ENCODE data around the gene FOXR1.

The FOXR1 gene

GRCh38 chr11:119027561-119028345, 56.2 kb downstream of the FOXR1 start:
- DNase-seq = no peak

- no peak for DNase-seq
These were observed 56.9 kb downstream of the FOXR1 start for GRCh38 chr11:119028346-119029068.

- DNase-seq = no peak
These were observed 57.4 kb downstream of the FOXR1 start for GRCh38 chr11:119029069-119029339.

GRCh38 chr11:119029340-119030028, 57.9 kb downstream of the FOXR1 start:
- DNase-seq = no peak

- no peak for DNase-seq
These were observed 58.4 kb downstream of the FOXR1 start for GRCh38 chr11:119030029-119030328.

GRCh38 chr11:119030329-119031047, 58.9 kb downstream of the FOXR1 start, which contains the start of gene SLC37A4:
SLC37A4 (minus strand) TSS chr11:119030877.
- DNase-seq = peak; percentile 96

All from fibroblast of skin of abdomen (primary cell).